Activated B cell treated with CpG ODN at 0.5 μM for 24 hours (primary cell): ENCODE data around the gene VEZF1. TPM values are rescaled to one million over a fixed set of nuclear protein-coding genes. Genes with fewer than 3 reads are reported as not detected.
A peak's percentile ranks its signal among the peaks of the same experiment; 100 is the strongest.

ENCODE experiments used
- ATAC-seq: fragments of 200-7000 bp; cut with Tn5 transposase; one replicate; pipeline ENCODE4 v1.10.0; 2021; ENCODE audit warnings: low read depth, mild to moderate bottlenecking, moderate library complexity
- CTCF ChIA-PET: fragments of 350-600 bp; sonication (Branson Sonifier 250); formaldehyde crosslinking; loops from one replicate; lab custom pipeline; 2021; ENCODE audit warnings: antibody characterized with exemption; lab: Charles Lee
- POLR2A ChIA-PET: fragments of 350-600 bp; sonication (Branson Sonifier 250); formaldehyde crosslinking; loops from one replicate; lab custom pipeline; 2021; ENCODE audit warnings: antibody characterized with exemption; lab: Charles Lee
- DNase-seq: peaks from one replicate; pipeline ENCODE4 v3.0.0; 2022
- H3K27ac Mint-ChIP-seq: one replicate; pipeline ENCODE4 v1.8.0; 2020; ENCODE audit warnings: mixed read lengths
- H3K27me3 Mint-ChIP-seq: one replicate; pipeline ENCODE4 v1.8.0; 2021; ENCODE audit warnings: mixed read lengths
- H3K36me3 Mint-ChIP-seq: one replicate; pipeline ENCODE4 v1.8.0; 2021; ENCODE audit warnings: low read depth, mixed read lengths
- H3K4me1 Mint-ChIP-seq: one replicate; pipeline ENCODE4 v1.8.0; 2021; ENCODE audit warnings: mixed read lengths
- H3K4me3 Mint-ChIP-seq: one replicate; pipeline ENCODE4 v1.8.0; 2020; ENCODE audit warnings: mild to moderate bottlenecking, mixed read lengths
- H3K9me3 Mint-ChIP-seq: one replicate; pipeline ENCODE4 v1.8.0; 2020; ENCODE audit warnings: mixed read lengths
- CTCF ChIP-seq: fragments of 200-600 bp; IDR thresholded peaks from one replicate; pipeline ENCODE4 v1.8.0; 2022; ENCODE audit warnings: antibody characterized with exemption, mild to moderate bottlenecking
- intact Hi-C: fragments of 100-400 bp; cut with micrococcal nuclease; formaldehyde crosslinking; loops from one replicate; pipeline ENCODE4 v1.15.1; 2024
- total RNA-seq: library from RNA; stranded (reverse); gene quantifications from 2 replicates; pipeline ENCODE4 v1.2.3, GENCODE V29; 2022

VEZF1 gene
- total RNA-seq, 1 donor from 2014 or later: 45.1 TPM

GRCh38 chr17:57940231-57940630, 47.8 kb downstream of the VEZF1 start:
- H3K4me1 Mint-ChIP-seq: peaks cover 34% of the 10 kb centered on the region
- H3K4me3 Mint-ChIP-seq: peak overlapping the region; percentile 50
- H3K36me3 Mint-ChIP-seq: no peaks in the 10 kb centered on the region
- ATAC-seq: no peak
- intact Hi-C loops: loop anchor here (1.0 kb wide), 1 partner anchor 16 kb away; no protein-coding TSS in a partner anchor
- ChIA-PET CTCF (interaction anchor here (0.9 to 1.7 kb wide), 7 partner anchors 9 to 55 kb away, joined by 3 to 5 read pairs (median 4); partner anchors contain the start of gene CUEDC1), POLR2A (interaction anchor here (0.5 to 3.4 kb wide), 20 partner anchors 8 to 691 kb away, joined by 3 to 35 read pairs (median 5); partner anchors contain the start of genes CUEDC1, MRPS23, SRSF1 and VEZF1)
- no peaks in the 10 kb centered on the region for H3K9me3 Mint-ChIP-seq
- no peak for TF ChIP-seq CTCF
- peak overlapping the region; percentile 56 for H3K27ac Mint-ChIP-seq
- DNase-seq: no peak
- peaks cover 44% of the 10 kb centered on the region for H3K27me3 Mint-ChIP-seq

- ATAC-seq: peak; percentile 94
- no peaks in the 10 kb centered on the region for H3K9me3 Mint-ChIP-seq
- peak; percentile 68 for DNase-seq
- peak overlapping the region; percentile 50 for H3K4me3 Mint-ChIP-seq
- no peaks in the 10 kb centered on the region for H3K36me3 Mint-ChIP-seq
- POLR2A ChIA-PET: interaction anchor here (0.5 to 3.4 kb wide), 19 partner anchors 9 to 1119 kb away, joined by 3 to 35 read pairs (median 6); partner anchors contain the start of genes CUEDC1, MRPS23, SRSF1 and VEZF1
- CTCF ChIA-PET: interaction anchor here (0.9 to 2.0 kb wide), 7 partner anchors 10 to 60 kb away, joined by 3 to 9 read pairs (median 4); no protein-coding TSS in a partner anchor
- peaks cover 47% of the 10 kb centered on the region for H3K27me3 Mint-ChIP-seq
- no peak for TF ChIP-seq CTCF
- peak overlapping the region; percentile 35 for H3K27ac Mint-ChIP-seq
- peaks cover 34% of the 10 kb centered on the region for H3K4me1 Mint-ChIP-seq
- intact Hi-C loops: loop anchor here (1.0 to 5.0 kb wide), 3 partner anchors 8 to 37 kb away; no protein-coding TSS in a partner anchor
These were observed 48.3 kb downstream of the VEZF1 start for GRCh38 chr17:57939797-57940196.

GRCh38 chr17:57938061-57938502, 50.0 kb downstream of the VEZF1 start:
- no peak overlapping the region for H3K4me3 Mint-ChIP-seq
- ChIA-PET POLR2A (interaction anchor here (3.4 kb wide), 1 partner anchor 17 kb away, joined by 35 read pairs; the partner anchor contains the start of gene CUEDC1), CTCF (interaction anchor here (1.3 to 2.0 kb wide), 2 partner anchors 17 to 62 kb away, joined by 3 to 9 read pairs; partner anchors contain the start of gene CUEDC1)
- no peak for TF ChIP-seq CTCF
- ATAC-seq (no peak), DNase-seq (no peak)
- H3K27me3 Mint-ChIP-seq: peaks cover 40% of the 10 kb centered on the region
- H3K27ac Mint-ChIP-seq: no peak overlapping the region
- peaks cover 28% of the 10 kb centered on the region for H3K4me1 Mint-ChIP-seq
- no peaks in the 10 kb centered on the region for H3K36me3 Mint-ChIP-seq
- H3K9me3 Mint-ChIP-seq: no peaks in the 10 kb centered on the region
- intact Hi-C loops: loop anchor here (5.0 kb wide), 1 partner anchor 36 kb away; no protein-coding TSS in a partner anchor

GRCh38 chr17:57937492-57937891, 50.6 kb downstream of the VEZF1 start:
- CTCF ChIA-PET: interaction anchor here (1.3 kb wide), 1 partner anchor 18 kb away, joined by 3 read pairs; the partner anchor contains the start of gene CUEDC1
- no peak for TF ChIP-seq CTCF
- H3K9me3 Mint-ChIP-seq: no peaks in the 10 kb centered on the region
- H3K36me3 Mint-ChIP-seq: no peaks in the 10 kb centered on the region
- peaks cover 26% of the 10 kb centered on the region for H3K4me1 Mint-ChIP-seq
- peaks cover 39% of the 10 kb centered on the region for H3K27me3 Mint-ChIP-seq
- no peak overlapping the region for H3K27ac Mint-ChIP-seq
- no peak overlapping the region for H3K4me3 Mint-ChIP-seq
- intact Hi-C loops: loop anchor here (5.0 kb wide), 1 partner anchor 35 kb away; no protein-coding TSS in a partner anchor
- POLR2A ChIA-PET: no interaction called here
- ATAC-seq: no peak
- no peak for DNase-seq
